SK-N-MC (cell line): ENCODE measurements around the gene DERL2.
"Not testable (repeated sequence)": the region's sequence is repeated elsewhere in the genome, so short reads cannot be mapped to it uniquely, and the experiment has no call there.

ENCODE experiments used
- DNase-seq: peaks from one replicate; pipeline ENCODE4 v3.0.0-alpha.2; 2011; ENCODE audit warnings: low read depth, low spot score
- H3K27ac ChIP-seq: fragments of 200-600 bp; sonication (generic); 2 replicates; pipeline ENCODE4 v1.5.1; 2016; ENCODE audit warnings: mixed run types
- H3K36me3 ChIP-seq: fragments of 200-600 bp; sonication (generic); 2 replicates; pipeline ENCODE4 v1.6.1; 2017; ENCODE audit warnings: antibody characterized with exemption, low read length, mixed read lengths; ENCODE audit not compliant: insufficient read depth
- H3K4me3 ChIP-seq: fragments of 200-600 bp; sonication (generic); 2 replicates; pipeline ENCODE4 v1.5.1; 2016
- H3K9ac ChIP-seq: fragments of 200-600 bp; sonication (generic); 2 replicates; pipeline ENCODE4 v1.8.0; 2017; ENCODE audit warnings: mixed run types, mixed read lengths; ENCODE audit not compliant: insufficient read length
- H3K9me3 ChIP-seq: fragments of 200-600 bp; sonication (generic); 2 replicates; pipeline ENCODE4 v1.6.1; 2017; ENCODE audit warnings: low read depth, mild to moderate bottlenecking, antibody characterized with exemption, low read length, moderate library complexity, mixed read lengths
- EZH2 ChIP-seq: fragments of 200-600 bp; sonication (generic); IDR thresholded peaks from one replicate; pipeline ENCODE4 v1.6.1; 2017; ENCODE audit warnings: antibody characterized with exemption
- FOXP2 ChIP-seq: optimal IDR thresholded peaks from 2 replicates; pipeline ENCODE3; 2011; ENCODE audit warnings: mild to moderate bottlenecking, moderate library complexity; ENCODE audit not compliant: insufficient read depth; ENCODE audit errors: extremely low read length, control extremely low read depth
- POLR2AphosphoS5 ChIP-seq: IDR thresholded peaks from 2 replicates; pipeline ENCODE4 v1.6.1; 2012; ENCODE audit warnings: mild to moderate bottlenecking, low read depth, low read length, borderline replicate concordance

The DERL2 gene

GRCh38 chr17:5466295-5466694 is 19.7 kb downstream of the DERL2 start:
- H3K27ac ChIP-seq: no peak overlapping the region
- H3K9ac ChIP-seq: peak overlapping the region; percentile 92
- peaks cover 15% of the 10 kb centered on the region for H3K36me3 ChIP-seq
- no peak for DNase-seq
- peak overlapping the region; percentile 94 for H3K4me3 ChIP-seq
- no peak for TF ChIP-seq FOXP2
- TF ChIP-seq EZH2: no peak
- no peak for TF ChIP-seq POLR2AphosphoS5
- H3K9me3 ChIP-seq: no peaks in the 10 kb centered on the region

- Histone ChIP-seq H3K36me3 (peaks cover 21% of the 10 kb centered on the region), H3K27ac (no peak overlapping the region), H3K4me3 (no peak overlapping the region), H3K9me3 (no peaks in the 10 kb centered on the region), H3K9ac (peak overlapping the region; percentile 35)
- TF ChIP-seq EZH2 (no peak), FOXP2 (no peak), POLR2AphosphoS5 (no peak)
- DNase-seq: no peak
These were observed 21.1 kb downstream of the DERL2 start for GRCh38 chr17:5464717-5465507.

GRCh38 chr17:5446786-5447185 is 39.2 kb downstream of the DERL2 start:
- TF ChIP-seq FOXP2 (no peak), EZH2 (no peak), POLR2AphosphoS5 (no peak)
- H3K36me3 ChIP-seq: peaks cover 78% of the 10 kb centered on the region
- H3K9ac ChIP-seq: no peak overlapping the region
- no peak overlapping the region for H3K4me3 ChIP-seq
- no peak overlapping the region for H3K27ac ChIP-seq
- H3K9me3 ChIP-seq: no peaks in the 10 kb centered on the region
- no peak for DNase-seq

GRCh38 chr17:5444209-5444608 is 41.8 kb downstream of the DERL2 start:
- DNase-seq: no peak
- no peak overlapping the region for H3K27ac ChIP-seq
- peaks cover 59% of the 10 kb centered on the region for H3K36me3 ChIP-seq
- no peak overlapping the region for H3K4me3 ChIP-seq
- H3K9ac ChIP-seq: no peak overlapping the region
- no peak for TF ChIP-seq POLR2AphosphoS5
- no peak for TF ChIP-seq EZH2
- TF ChIP-seq FOXP2: no peak
- H3K9me3 ChIP-seq: no peaks in the 10 kb centered on the region

GRCh38 chr17:5443728-5444127 is 42.2 kb downstream of the DERL2 start:
- H3K4me3 ChIP-seq: no peak overlapping the region
- H3K36me3 ChIP-seq: peaks cover 54% of the 10 kb centered on the region
- no peaks in the 10 kb centered on the region for H3K9me3 ChIP-seq
- H3K9ac ChIP-seq: no peak overlapping the region
- DNase-seq: no peak
- H3K27ac ChIP-seq: no peak overlapping the region
- TF ChIP-seq EZH2 (no peak), POLR2AphosphoS5 (no peak), FOXP2 (no peak)

GRCh38 chr17:5439446-5439764 is 46.6 kb downstream of the DERL2 start:
- DNase-seq: no peak
- Histone ChIP-seq H3K27ac (peak overlapping the region; percentile 77), H3K9ac (peak overlapping the region; percentile 91), H3K9me3 (no peaks in the 10 kb centered on the region), H3K36me3 (peaks cover 59% of the 10 kb centered on the region), H3K4me3 (peak overlapping the region; percentile 80)
- TF ChIP-seq EZH2 (no peak), FOXP2 (no peak), POLR2AphosphoS5 (no peak)

- Histone ChIP-seq H3K27ac (peak within 1 kb of the TSS; percentile 77), H3K4me3 (peak within 1 kb of the TSS; percentile 80)
- no peak for TF ChIP-seq EZH2
- peak; percentile 75; the same call in 1 of the 2 replicates for TF ChIP-seq POLR2AphosphoS5
These were observed 47.1 kb downstream of the DERL2 start, which contains the start of gene C1QBP for GRCh38 chr17:5438716-5439445. Gene C1QBP (minus strand): TSS chr17:5439155. CDS start chr17:5439073, 82 bp downstream.

GRCh38 chr17:5437721-5438317 is 48.2 kb downstream of the DERL2 start:
- Histone ChIP-seq H3K9ac (peak overlapping the region; percentile 88), H3K36me3 (peaks cover 61% of the 10 kb centered on the region), H3K27ac (peak overlapping the region; percentile 23; the same call in 1 of the 2 replicates), H3K4me3 (peak overlapping the region; percentile 80), H3K9me3 (no peaks in the 10 kb centered on the region)
- TF ChIP-seq EZH2 (no peak), FOXP2 (no peak), POLR2AphosphoS5 (no peak)
- DNase-seq: no peak

More at GRCh38 chr17:5438716-5439445, 47.1 kb downstream of the DERL2 start, which contains the start of gene C1QBP:
- no peak for DNase-seq
- peaks cover 58% of the 10 kb centered on the region for H3K36me3 ChIP-seq
- peak within 1 kb of the TSS; percentile 91 for H3K9ac ChIP-seq
- H3K9me3 ChIP-seq: no peaks in the 10 kb centered on the region

- H3K36me3 ChIP-seq: peaks cover 72% of the 10 kb centered on the region
- DNase-seq, H3K9me3 ChIP-seq: not testable (repeated sequence)
- H3K4me3 ChIP-seq: peak overlapping the region; percentile 8; the same call in 1 of the 2 replicates
- peak overlapping the region; percentile 48 for H3K9ac ChIP-seq
- peak overlapping the region; percentile 67; the same call in 1 of the 2 replicates for H3K27ac ChIP-seq
These were observed 50.1 kb downstream of the DERL2 start for GRCh38 chr17:5435781-5436315.
